Fibroblast of villous mesenchyme (primary cell): Measurements from ENCODE around the gene TTLL5. TPM values are rescaled to one million over a fixed set of nuclear protein-coding genes. Genes with fewer than 3 reads are reported as not detected.
"Not testable (repeated sequence)": the region's sequence is repeated elsewhere in the genome, so short reads cannot be mapped to it uniquely, and the experiment has no call there.

Experiments used
- DNase-seq: peaks from one replicate; pipeline ENCODE4 v3.0.0-alpha.2; 2010; ENCODE audit warnings: low read depth
- H3K4me3 ChIP-seq: 2 replicates; pipeline ENCODE4 v1.5.1; 2011; ENCODE audit warnings: low read depth, mild to moderate bottlenecking, low read length
- CTCF ChIP-seq: IDR thresholded peaks from 2 replicates; pipeline ENCODE4 v1.5.1; 2012; ENCODE audit warnings: low read depth, mild to moderate bottlenecking, low read length; ENCODE audit not compliant: insufficient read depth
- total RNA-seq: library from RNA; depleted of rRNA; stranded (reverse); fragments of >200 nt; gene quantifications from 2 replicates; pipeline ENCODE4 v1.2.3, GENCODE V29; 2012

TTLL5 gene
- total RNA-seq, 1 donor = 33.7 TPM

- H3K4me3 ChIP-seq = no peak overlapping the region
- TF ChIP-seq CTCF = no peak
- DNase-seq = peak; percentile 13
Measured at GRCh38 chr14:75690010-75690409, 29.0 kb downstream of the TTLL5 start.

- not testable (repeated sequence) for DNase-seq, H3K4me3 ChIP-seq
Measured at GRCh38 chr14:75695025-75695424, 34.0 kb downstream of the TTLL5 start.

- TF ChIP-seq CTCF = no peak
Measured at GRCh38 chr14:75697386-75697785, 36.3 kb downstream of the TTLL5 start.

GRCh38 chr14:75697918-75698317 is 36.9 kb downstream of the TTLL5 start:
- no peak overlapping the region for H3K4me3 ChIP-seq
- no peak for TF ChIP-seq CTCF
- no peak for DNase-seq

More at GRCh38 chr14:75697386-75697785, 36.3 kb downstream of the TTLL5 start:
- no peak for DNase-seq
- H3K4me3 ChIP-seq = no peak overlapping the region

GRCh38 chr14:75699331-75699730 is 38.3 kb downstream of the TTLL5 start:
- no peak overlapping the region for H3K4me3 ChIP-seq
- DNase-seq = no peak
- TF ChIP-seq CTCF = no peak

GRCh38 chr14:75700295-75700694 is 39.2 kb downstream of the TTLL5 start:
- no peak overlapping the region for H3K4me3 ChIP-seq
- DNase-seq = no peak
- TF ChIP-seq CTCF = no peak

GRCh38 chr14:75702122-75702521 is 41.1 kb downstream of the TTLL5 start:
- no peak for TF ChIP-seq CTCF
- H3K4me3 ChIP-seq = no peak overlapping the region
- no peak for DNase-seq
